Right forelimb (tissue), 1 donor: ENCODE data around the gene IZUMO4.
"Not testable (repeated sequence)": the region's sequence is repeated elsewhere in the genome, so short reads cannot be mapped to it uniquely, and the experiment has no call there.

Experiments used
- DNase-seq: peaks from one replicate; pipeline ENCODE4 v3.0.0-alpha.2; 2018

IZUMO4 gene

GRCh38 chr19:2083174-2083854, 13.4 kb upstream of the IZUMO4 start:
- DNase-seq = no peak

GRCh38 chr19:2084993-2085720, 11.6 kb upstream of the IZUMO4 start:
- no peak for DNase-seq

- DNase-seq = not testable (repeated sequence)
Observed at GRCh38 chr19:2086695-2087620, 9.8 kb upstream of the IZUMO4 start.

- DNase-seq = no peak
Observed at GRCh38 chr19:2087621-2088100, 9.1 kb upstream of the IZUMO4 start.

DNA sequence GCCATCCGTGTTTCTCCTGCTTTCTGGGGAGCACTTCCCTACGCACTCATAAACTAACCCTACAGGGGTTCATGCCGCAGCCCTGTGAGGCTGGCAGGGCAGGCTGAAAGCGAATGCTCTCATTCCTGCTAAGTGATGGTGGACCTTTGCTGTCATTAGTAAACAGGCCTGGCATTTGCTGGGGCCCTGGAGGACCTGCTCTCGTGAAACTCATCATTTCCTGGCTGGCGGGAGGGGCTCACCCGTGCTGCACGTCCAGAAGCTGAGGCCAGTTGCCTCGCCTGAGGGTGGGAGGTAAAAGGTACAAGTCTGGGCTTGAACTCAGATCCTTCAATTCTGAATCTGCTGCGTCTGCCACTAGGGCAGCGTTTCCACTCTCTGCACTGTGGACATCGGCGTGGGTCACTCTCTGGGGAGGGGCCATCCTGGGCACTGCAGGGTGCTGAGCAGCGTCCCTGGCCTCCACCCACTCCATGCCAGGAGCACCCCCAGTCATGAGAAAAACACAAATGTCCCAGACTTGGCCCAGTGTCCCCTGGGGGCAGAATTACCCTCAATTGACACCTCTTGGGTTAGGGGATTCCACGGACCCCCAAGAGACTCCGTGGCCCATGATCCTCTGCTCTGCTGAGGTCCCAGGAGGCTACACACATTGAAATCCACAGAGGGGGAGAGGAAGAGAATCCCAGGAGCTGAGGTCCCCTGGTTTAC, 7.6 kb upstream of the IZUMO4 start:
- DNase-seq = no peak

GRCh38 chr19:2089727-2090053, 7.0 kb upstream of the IZUMO4 start:
- DNase-seq = no peak

DNA sequence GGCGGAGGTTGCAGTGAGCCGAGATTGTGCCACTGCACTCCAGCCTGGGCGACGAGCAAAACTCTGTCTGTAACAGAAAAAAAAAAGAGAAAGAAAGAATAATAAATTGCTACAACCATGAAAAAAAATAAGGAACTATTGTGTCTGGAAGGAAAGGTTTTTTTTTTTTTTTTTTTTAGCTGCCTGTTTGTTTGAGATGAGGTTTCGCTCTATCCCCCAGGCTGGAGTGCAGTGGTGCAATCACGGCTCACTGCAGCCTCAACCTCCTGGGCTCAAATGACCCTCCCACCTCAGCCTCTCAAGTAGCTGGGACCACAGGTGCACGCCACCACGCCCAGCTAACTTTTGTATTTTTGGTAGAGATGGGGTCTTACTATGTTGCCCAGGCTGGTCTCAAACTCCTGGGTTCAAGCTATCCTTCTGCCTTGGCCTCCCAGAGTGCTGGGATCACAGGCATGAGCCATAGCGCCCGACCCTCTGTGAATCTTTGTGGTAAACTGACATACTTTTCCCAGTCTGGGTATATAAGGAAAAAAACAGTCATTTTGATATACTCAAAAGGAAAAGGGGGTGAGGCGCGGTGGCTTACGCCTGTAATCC, 4.7 kb upstream of the IZUMO4 start:
- not testable (repeated sequence) for DNase-seq

- DNase-seq = no peak
Observed at GRCh38 chr19:2096034-2096479, 658 bp upstream of the IZUMO4 start, which contains the start of gene MOB3A. MOB3A (minus strand) TSS chr19:2096326; CDS start chr19:2078560, 17,766 bp downstream.

DNA sequence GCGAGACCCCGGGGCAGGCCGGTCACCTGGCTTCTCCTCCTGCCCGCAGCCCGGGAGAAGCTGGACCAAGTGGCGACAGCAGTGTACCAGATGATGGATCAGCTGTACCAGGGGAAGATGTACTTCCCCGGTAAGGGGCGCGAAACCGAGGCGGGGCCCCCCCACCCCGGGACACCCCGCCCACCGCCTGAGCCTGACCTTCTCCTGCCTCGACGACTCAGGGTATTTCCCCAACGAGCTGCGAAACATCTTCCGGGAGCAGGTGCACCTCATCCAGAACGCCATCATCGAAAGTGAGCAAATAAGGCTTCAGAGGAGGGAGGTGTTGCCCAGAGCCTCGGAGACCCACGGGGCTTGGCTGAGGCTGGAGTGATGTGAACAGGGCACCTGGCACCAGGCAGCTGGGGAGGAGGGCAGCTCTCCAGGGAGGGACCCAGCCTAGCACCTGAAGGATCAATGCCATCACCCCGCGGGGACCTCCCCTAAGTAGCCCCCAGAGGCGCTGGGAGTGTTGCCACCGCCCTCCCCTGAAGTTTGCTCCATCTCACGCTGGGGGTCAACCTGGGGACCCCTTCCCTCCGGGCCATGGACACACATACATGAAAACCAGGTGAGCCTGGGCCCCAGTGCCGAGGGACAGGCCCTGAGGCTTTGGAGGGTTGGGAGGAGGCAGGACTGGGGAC, 629 bp downstream of the IZUMO4 start:
- no peak for DNase-seq

- no peak for DNase-seq
Observed at GRCh38 chr19:2097886-2098327, 1.2 kb downstream of the IZUMO4 start.

DNA sequence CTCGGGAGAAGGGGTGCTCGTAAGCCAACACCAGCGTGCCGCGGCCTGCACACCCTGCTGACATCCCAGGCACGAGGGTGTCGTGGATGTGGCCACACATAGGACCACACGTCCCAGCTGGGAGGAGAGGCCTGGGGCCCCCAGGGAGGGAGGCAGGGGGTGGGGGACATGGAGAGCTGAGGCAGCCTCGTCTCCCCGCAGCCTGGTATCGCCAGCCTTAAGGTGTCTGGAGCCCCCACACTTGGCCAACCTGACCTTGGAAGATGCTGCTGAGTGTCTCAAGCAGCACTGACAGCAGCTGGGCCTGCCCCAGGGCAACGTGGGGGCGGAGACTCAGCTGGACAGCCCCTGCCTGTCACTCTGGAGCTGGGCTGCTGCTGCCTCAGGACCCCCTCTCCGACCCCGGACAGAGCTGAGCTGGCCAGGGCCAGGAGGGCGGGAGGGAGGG, 2.4 kb downstream of the IZUMO4 start:
- DNase-seq = no peak

DNA sequence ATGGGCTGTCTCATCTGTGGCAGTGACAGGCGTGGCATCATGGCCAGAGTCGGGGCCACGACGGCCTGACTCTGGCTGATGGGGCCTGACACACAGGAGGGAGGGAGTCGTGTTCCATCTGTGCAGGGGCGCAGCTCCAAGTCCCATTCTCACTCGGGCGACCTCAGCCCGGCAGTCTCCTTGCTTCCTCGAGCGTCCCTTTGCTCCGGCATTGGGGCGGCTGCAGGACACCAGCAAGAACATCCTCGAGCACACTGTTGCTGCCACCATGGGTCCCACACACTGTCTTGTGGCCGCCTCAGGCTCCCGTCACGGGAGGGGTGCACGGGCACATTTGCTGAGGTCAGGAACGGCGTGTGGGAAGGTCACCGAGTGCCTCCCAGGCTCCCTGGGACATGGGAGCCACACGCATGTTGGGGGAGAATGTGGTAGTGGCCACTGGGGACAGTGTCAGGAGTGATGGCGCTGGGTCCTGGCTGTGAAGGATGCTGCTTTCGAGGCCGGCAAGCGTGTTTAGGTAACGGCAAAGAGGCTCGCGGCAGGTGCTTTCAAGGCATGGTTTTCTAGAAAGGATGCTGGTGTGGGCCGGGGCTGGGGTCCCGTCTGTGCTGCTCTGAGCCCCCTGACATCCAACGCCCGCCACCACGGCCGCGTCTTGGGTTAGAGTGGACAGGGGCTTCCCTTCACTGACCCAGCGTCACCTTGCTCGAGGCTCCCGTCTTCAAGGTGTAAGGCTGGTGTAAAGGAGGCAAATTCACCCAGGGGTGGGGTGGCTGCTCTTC, 3.4 kb downstream of the IZUMO4 start:
- no peak for DNase-seq

DNA sequence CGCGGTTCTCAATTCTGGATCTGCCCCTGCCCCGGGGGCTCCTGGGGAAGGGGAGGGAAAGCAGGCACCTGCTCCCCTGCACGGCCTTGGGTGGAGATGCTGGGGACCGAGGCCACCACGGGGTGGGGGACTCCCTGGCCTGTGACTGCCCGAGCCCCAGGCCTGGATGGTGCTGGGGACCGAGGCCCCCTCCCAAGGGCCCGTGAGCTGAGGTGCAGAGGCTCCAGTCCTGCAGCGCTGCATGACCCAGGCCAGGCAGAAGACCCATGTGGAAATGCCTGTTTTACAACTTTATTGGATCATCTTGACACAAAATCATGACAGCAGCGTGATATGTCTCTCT, 4.0 kb downstream of the IZUMO4 start:
- no peak for DNase-seq

DNA sequence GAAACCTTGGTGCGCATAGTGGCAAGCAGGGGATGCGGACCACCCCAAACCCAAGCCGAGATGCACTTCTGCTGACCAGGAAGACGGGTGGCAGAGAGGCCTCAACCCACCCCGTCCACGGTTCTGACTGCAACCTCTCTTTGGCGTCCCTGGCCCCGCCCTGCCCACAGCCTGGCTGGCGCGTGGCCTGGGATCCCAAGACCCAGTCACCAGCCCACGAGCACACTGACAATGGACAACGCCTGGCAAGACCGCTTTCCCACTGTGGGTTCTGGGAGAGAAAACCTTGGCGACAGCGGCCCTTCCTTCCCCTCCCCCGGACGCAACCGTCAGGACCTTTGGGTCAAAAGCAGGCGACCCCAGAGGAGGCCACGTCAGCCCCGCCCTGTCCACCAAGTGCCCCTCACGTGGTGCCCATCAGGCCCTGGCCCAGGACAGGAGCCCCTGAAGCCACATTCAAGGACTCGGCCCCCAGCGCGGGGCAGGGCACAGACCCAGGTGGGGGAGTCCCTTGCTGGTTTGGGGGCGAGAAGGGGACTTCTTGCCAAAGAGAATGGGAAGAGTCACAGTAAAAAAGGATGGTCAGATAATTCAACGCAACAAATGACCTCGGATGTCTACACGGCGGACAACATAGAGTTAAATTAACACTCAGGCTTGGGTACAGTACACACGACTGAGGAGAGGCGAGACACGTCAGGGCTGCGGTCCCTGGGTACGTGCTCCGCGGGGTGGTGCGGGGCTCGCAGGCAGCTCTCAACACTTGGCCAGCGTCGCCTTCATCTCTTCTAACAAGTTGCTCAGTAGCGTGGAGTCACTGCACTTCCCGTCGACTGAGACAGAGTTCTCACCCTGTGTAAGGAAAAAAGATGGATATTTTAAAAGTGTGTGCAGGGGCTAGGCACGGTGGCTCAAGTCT, 5.0 kb downstream of the IZUMO4 start:
- DNase-seq = no peak

GRCh38 chr19:2103045-2103707, 6.5 kb downstream of the IZUMO4 start:
- no peak for DNase-seq

DNA sequence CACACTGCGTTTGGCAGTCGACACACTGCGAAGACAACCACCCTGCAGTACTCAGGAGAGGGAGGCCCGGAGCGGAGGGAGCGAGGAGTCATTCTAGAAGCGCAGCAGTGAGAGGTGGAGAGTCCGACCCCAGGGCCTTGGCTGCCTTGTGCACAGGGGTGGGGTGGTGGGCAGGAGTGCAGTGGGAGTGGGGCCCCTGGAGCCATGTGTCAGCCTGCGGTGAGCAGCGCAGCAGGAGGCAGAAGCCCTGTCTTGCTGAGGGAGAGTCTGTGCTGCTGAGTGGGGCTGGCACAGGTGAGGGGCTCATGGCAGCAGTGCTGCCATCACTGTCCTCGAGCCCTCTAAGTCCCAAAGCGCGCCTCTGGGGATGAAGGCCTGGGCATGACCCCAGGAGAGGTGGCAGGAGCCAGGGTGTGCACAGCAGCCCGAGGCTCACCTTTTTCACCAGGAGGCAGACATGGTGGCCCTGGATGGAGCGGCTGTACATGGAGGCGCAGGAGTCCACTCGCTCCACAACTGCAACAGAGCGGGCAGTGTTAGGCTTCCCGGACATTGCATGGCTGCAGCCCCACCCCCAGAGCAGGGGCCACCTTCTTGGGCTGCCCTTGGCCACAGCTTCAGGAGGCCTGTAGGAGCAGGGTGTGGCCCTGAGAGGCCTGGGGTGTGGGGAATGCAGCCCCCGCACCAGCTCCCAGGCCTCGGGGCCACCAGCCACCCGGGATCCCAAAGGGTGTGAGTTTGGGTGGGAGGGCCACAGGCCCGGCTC, 11.7 kb downstream of the IZUMO4 start:
- DNase-seq = no peak

GRCh38 chr19:2109046-2109864, 12.5 kb downstream of the IZUMO4 start:
- DNase-seq = no peak
